Chondrocyte (in vitro differentiated cells): ENCODE measurements around the gene POLD2. TPM values are rescaled to one million over a fixed set of nuclear protein-coding genes. Genes with fewer than 3 reads are reported as not detected.

Source experiments
- DNase-seq: peaks from one replicate; pipeline ENCODE4 v3.0.0; 2021; ENCODE audit warnings: mixed read lengths, low spot score
- H3K27ac Mint-ChIP-seq: one replicate; pipeline ENCODE4 v1.8.0; 2021; ENCODE audit warnings: mild to moderate bottlenecking, moderate library complexity, mixed read lengths; ENCODE audit not compliant: unreplicated experiment
- H3K27me3 Mint-ChIP-seq: 2 replicates; pipeline ENCODE4 v1.8.0; 2021; ENCODE audit warnings: low read depth, mixed read lengths
- H3K36me3 Mint-ChIP-seq: 2 replicates; pipeline ENCODE4 v1.8.0; 2021; ENCODE audit warnings: low read depth, mixed read lengths
- H3K4me1 Mint-ChIP-seq: 2 replicates; pipeline ENCODE4 v1.8.0; 2021; ENCODE audit warnings: low read depth, mild to moderate bottlenecking, mixed read lengths
- H3K4me3 Mint-ChIP-seq: one replicate; pipeline ENCODE4 v1.8.0; 2021; ENCODE audit warnings: mild to moderate bottlenecking, moderate library complexity, mixed read lengths; ENCODE audit not compliant: unreplicated experiment
- H3K9me3 Mint-ChIP-seq: 2 replicates; pipeline ENCODE4 v1.8.0; 2021; ENCODE audit warnings: low read depth, mixed read lengths
- CTCF ChIP-seq: fragments of 200-600 bp; sonication (generic); IDR thresholded peaks from 2 replicates; pipeline ENCODE4 v1.5.0; 2021; ENCODE audit warnings: antibody characterized with exemption, mild to moderate bottlenecking, moderate library complexity
- total RNA-seq: library from RNA; stranded (reverse); gene quantifications from 3 replicates; pipeline ENCODE4 v1.2.1, GENCODE V29; 2021

POLD2 gene
- total RNA-seq, 1 donor from 2014 or later = 49.2 TPM

GRCh38 chr7:44136731-44137130 is 13.4 kb upstream of the POLD2 start:
- no peak for TF ChIP-seq CTCF
- Mint-ChIP-seq H3K27ac (no peak overlapping the region), H3K27me3 (peaks cover 2% of the 10 kb centered on the region), H3K4me3 (no peak overlapping the region), H3K9me3 (no peaks in the 10 kb centered on the region), H3K4me1 (peaks cover 6% of the 10 kb centered on the region), H3K36me3 (no peaks in the 10 kb centered on the region)
- DNase-seq = no peak

GRCh38 chr7:44134943-44135628 is 11.7 kb upstream of the POLD2 start:
- Mint-ChIP-seq H3K4me3 (no peak overlapping the region), H3K27ac (no peak overlapping the region), H3K36me3 (no peaks in the 10 kb centered on the region), H3K9me3 (no peaks in the 10 kb centered on the region), H3K27me3 (peaks cover 2% of the 10 kb centered on the region), H3K4me1 (peaks cover 9% of the 10 kb centered on the region)
- no peak for TF ChIP-seq CTCF
- DNase-seq = peak; percentile 44

- Mint-ChIP-seq H3K27ac (no peak overlapping the region), H3K9me3 (no peaks in the 10 kb centered on the region), H3K36me3 (no peaks in the 10 kb centered on the region), H3K4me3 (no peak overlapping the region), H3K4me1 (peaks cover 9% of the 10 kb centered on the region), H3K27me3 (peaks cover 2% of the 10 kb centered on the region)
- peak; percentile 7 for DNase-seq
- TF ChIP-seq CTCF = no peak
Observed at GRCh38 chr7:44133295-44133694, 9.9 kb upstream of the POLD2 start.

GRCh38 chr7:44132039-44132438 is 8.7 kb upstream of the POLD2 start:
- Mint-ChIP-seq H3K27ac (no peak overlapping the region), H3K4me3 (no peak overlapping the region)
- peak; percentile 24 for DNase-seq

More at GRCh38 chr7:44132039-44132438, 8.7 kb upstream of the POLD2 start:
- H3K4me1 Mint-ChIP-seq = peaks cover 9% of the 10 kb centered on the region
- TF ChIP-seq CTCF = no peak
- H3K9me3 Mint-ChIP-seq = peaks cover 9% of the 10 kb centered on the region
- H3K36me3 Mint-ChIP-seq = peaks cover 8% of the 10 kb centered on the region
- no peaks in the 10 kb centered on the region for H3K27me3 Mint-ChIP-seq
